SKM-1 treated with dmso at 0.1 percent for 144 hours (cell line): Measurements from ENCODE around the gene ANKS1B.
"Not testable (repeated sequence)": the region's sequence is repeated elsewhere in the genome, so short reads cannot be mapped to it uniquely, and the experiment has no call there.

Experiments used
- DNase-seq: peaks from one replicate; lab custom pipeline; 2025; ENCODE audit not compliant: unreplicated experiment; lab: John Stamatoyannopoulos, UW

Gene ANKS1B

DNA sequence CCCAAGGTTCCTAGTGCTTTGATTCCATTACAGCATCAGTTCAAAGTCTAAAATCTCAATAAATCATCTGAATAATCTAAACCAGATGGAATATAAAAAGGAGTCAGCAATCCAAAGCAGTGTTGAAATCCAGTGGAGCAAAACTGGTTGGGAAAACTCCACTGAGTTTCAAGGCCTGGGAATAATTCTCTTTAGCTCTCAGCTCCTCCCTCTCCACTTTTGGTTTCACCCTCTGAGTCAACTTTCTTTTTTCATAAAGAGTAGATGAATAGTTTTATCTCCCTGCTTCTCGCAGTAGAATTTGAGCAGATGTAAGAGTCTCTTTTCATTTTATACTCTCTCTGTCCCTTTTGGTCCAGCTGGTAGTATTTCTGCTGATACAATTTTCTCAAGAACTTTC is 1001.1 kb downstream of the ANKS1B start:
- no peak for DNase-seq

DNA sequence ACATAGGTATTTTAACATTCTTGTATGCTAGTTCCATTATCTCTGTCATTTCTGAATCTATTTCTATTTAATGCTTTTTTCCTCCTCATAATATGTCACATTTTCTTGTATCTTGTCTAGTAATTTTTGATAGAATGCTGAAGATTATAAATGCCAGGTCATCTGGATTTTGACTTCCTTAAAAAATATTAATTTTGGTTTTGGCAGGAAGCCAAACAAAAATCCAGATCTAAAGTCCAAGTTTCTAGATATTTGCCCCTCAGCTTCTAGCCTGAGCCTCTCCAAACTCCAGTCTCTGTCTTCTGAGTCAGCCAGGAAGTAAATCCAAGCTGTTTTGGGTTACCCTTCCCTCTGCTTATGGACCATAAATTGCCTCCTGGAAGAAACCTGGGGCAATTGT is 1004.2 kb downstream of the ANKS1B start:
- DNase-seq = no peak

DNA sequence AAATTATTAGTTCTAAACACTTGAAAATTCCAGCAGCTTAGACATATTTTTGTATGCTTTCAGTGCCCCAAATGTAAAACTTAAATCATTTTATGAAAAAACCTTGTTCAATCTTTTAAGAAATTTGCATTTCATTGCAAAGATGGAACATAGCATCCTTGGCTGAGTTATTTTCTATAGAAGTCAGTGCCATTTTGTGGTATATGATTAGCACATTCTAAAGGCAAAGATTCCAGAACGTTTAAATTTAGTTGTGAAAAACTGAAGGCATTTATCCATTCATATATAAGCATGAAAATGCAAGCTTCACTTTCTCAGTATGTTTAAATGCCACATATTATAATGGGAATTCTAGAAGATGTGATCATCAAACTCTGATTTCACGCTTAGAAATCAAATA is 1007.5 kb downstream of the ANKS1B start:
- DNase-seq = no peak

GRCh38 chr12:98974767-98975381 is 1009.9 kb downstream of the ANKS1B start:
- DNase-seq = no peak

GRCh38 chr12:98973395-98973794 is 1011.3 kb downstream of the ANKS1B start:
- DNase-seq = no peak

DNA sequence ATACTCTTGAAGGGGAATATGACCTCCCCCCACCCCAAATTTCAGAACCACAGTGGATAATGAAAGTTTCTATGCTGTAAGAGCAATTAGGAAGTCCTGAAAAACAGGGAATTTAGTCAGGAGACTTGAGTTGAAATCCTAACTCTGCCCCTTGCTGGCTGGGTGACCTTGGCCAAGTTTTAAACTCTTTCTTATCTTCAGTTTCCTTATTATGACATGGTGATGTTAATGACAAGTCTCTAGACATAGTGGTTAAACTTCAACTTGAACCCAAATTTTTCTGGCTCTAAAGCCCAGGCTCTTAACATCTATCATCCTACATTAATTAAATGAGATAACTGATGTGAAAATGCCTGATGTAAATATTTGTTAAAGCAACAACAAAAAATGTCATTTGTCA is 1013.8 kb downstream of the ANKS1B start:
- no peak for DNase-seq

GRCh38 chr12:98970210-98970609 is 1014.5 kb downstream of the ANKS1B start:
- no peak for DNase-seq

- no peak for DNase-seq
Measured at GRCh38 chr12:98968896-98969295, 1015.8 kb downstream of the ANKS1B start.

GRCh38 chr12:98957135-98957534 is 1027.6 kb downstream of the ANKS1B start:
- DNase-seq = not testable (repeated sequence)

DNA sequence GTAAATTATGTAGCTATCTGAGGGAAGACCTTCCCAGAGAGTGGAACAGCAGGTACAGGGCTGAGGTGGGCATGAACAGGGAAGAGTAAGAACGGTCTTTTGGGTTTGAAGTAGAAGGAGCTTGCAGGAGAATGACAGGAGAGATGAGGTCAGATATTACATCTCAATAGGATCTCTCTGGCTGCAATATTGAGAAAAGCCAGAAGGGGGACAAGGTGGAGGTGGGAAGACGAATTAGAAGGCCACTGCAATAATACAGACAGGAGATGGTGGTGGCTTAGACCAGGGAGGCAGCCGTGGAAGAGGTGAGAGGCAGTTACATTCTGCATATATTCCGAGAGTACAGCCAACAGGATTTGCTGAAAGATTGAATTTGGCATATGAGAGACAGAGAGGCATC is 1029.5 kb downstream of the ANKS1B start:
- DNase-seq = no peak

DNA sequence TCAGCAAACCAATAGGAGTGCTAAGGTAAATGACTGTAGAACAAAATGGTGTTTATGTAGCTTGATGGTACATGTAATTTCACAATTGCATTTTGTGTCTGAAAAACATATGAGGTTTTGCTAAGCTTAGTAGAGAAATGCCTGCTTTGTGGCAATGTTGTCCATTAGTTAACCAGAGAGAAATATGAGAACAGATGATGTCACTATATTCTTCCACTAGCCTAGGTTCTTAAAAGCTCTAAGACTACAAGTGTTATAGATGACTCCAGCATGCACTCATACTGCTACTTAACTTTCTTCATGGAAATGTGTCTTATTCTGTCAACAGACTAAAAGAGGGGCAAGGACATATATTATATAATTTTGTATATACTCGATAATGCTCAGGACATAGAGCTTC is 1030.2 kb downstream of the ANKS1B start:
- no peak for DNase-seq

DNA sequence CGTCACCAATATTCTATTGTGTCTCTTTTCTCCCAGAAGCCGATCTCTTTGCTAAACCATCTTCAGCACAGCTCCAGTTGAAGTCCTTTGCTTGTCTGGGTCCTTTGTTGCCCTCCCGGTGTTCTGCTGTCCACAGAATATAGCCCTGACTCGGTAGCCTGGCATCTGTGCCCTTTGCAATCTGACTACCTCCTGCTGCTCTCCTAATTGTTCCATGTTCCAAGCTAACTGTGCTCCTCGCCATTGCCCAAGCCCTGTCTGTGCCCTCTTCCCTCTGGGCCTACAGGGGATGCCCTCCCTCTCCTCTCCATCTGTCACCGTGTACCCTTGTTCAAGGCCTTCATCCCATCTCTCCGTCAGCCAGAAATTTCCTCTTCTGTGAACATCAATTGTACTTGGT is 1033.3 kb downstream of the ANKS1B start:
- no peak for DNase-seq

DNA sequence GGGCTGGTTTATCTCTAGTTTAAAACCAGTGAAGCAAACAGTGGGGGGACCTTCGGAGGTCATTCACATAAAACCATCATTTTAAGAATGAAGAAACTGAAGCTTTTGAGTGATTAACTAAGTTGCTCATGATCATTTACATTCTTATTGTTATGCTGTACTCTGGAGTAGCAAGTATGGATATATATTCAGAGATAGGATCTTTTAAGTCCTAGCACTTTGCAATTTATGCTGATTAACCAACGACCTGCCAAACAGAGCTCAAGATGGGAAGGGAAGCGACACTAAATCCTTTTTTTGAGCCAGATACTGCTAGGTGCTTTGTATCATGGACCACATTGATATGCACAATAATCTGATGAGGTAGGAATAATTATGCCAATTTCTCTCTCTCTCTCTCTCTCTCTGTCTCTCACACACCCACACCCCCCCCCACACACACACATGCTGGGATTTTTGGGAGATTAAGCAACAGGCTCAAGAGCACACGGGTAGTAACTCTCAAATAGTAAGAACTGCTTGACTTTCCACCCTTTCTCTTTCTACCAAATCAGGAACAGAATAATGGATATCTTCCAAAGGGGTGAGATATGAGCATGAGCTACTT is 1036.3 kb downstream of the ANKS1B start:
- DNase-seq = no peak

DNA sequence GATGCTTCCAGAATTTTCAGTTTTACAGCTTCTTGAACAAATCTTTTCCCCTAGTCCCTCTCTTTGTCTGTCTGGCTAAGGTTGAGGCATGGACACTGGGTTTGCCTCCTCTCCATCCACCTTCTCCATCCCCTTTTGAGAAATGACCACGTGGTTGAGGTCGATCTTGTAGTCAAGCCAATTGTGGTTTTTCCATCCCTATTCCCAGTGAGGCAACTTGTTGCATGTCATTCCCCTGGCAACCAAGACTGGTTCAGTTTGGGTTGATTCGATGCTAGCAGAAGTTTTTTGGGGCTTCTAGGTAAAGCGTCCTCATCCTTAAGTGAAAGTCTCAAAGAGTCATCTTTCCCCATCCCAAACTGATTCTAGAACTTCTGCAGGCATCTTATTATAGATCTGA is 1038.9 kb downstream of the ANKS1B start:
- DNase-seq = no peak

GRCh38 chr12:98939926-98940325 is 1044.8 kb downstream of the ANKS1B start:
- no peak for DNase-seq

GRCh38 chr12:98939350-98939749 is 1045.4 kb downstream of the ANKS1B start:
- DNase-seq = no peak

DNA sequence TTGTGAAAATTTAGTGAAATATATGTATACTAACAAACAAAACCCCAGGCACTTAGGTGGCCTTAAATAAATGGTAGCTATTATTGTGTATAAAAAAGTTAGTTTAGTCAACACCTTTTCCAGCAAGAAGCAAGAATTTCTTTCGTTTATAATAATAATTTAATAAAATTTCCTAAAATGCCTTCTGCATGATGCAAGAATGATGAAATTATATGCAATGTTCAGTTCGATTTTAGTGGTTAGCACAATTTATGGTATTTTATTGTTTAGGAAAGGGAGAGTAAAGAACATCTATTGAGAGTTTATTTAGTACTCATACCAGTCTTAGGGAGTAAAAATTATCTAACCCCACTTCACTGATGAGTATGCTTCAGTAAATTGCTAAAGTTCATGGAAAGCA is 1048.9 kb downstream of the ANKS1B start:
- no peak for DNase-seq

GRCh38 chr12:98922871-98923270 is 1061.9 kb downstream of the ANKS1B start:
- DNase-seq = no peak

GRCh38 chr12:98918176-98918863 is 1066.4 kb downstream of the ANKS1B start:
- no peak for DNase-seq

- no peak for DNase-seq
Measured at GRCh38 chr12:98916106-98916505, 1068.6 kb downstream of the ANKS1B start.

DNA sequence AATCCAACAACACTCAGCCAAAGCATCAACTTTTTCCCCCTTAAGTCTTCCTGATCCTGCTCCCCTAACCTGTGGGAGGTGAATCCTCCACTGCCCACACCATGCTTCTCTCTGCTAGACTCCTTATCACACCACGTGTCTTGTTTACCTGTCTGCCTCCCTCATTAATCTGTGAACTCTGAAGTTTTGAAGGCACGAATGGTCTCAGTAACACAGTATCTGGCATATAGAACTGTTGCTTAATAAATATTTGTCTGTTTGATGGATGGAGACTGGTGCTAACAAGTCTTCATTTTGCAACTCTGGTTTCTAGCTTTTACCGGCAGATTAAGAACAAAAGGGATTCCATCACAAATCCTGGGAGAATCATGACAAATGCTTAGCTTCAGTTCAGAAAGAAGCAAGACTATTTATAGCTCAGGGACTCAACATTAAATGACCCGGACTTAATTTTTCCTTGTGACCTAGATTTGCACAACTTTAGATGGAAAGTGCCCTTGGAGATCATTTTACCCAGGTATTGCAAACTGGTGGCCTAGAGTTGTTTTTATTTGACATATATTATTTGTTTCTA is 1072.2 kb downstream of the ANKS1B start:
- no peak for DNase-seq

- DNase-seq = no peak
Measured at GRCh38 chr12:98911396-98911795, 1073.3 kb downstream of the ANKS1B start.
